Lower lobe of right lung (tissue), 2 donors: ENCODE results near the gene ARHGEF11. TPM values are rescaled to one million over a fixed set of nuclear protein-coding genes. Genes with fewer than 3 reads are reported as not detected.

Source experiments
- ATAC-seq, 2 donors: fragments of 200-7000 bp; cut with Tn5 transposase; one replicate each; pipeline ENCODE4 v1.9.1; 2020 to 2022; ENCODE audit warnings: mild to moderate bottlenecking in 2 of 2, moderate library complexity in 2 of 2
- DNase-seq: peaks from one replicate; pipeline ENCODE4 v3.0.0-alpha.2; 2020
- H3K27ac ChIP-seq: fragments of 200-600 bp; one replicate; pipeline ENCODE4 v1.8.0; 2022
- H3K27me3 ChIP-seq: fragments of 200-600 bp; one replicate; pipeline ENCODE4 v1.8.0; 2022; ENCODE audit warnings: low read depth
- H3K36me3 ChIP-seq: fragments of 200-600 bp; one replicate; pipeline ENCODE4 v1.8.0; 2022; ENCODE audit warnings: mild to moderate bottlenecking
- H3K4me1 ChIP-seq: fragments of 200-600 bp; one replicate; pipeline ENCODE4 v1.8.0; 2022
- H3K4me3 ChIP-seq: fragments of 200-600 bp; one replicate; pipeline ENCODE4 v1.8.0; 2022; ENCODE audit warnings: mild to moderate bottlenecking
- H3K9me3 ChIP-seq: fragments of 200-600 bp; one replicate; pipeline ENCODE4 v1.8.0; 2022
- intact Hi-C: fragments of 100-400 bp; cut with DNase I; formaldehyde crosslinking; loops from one replicate; pipeline ENCODE4 v1.11.0; 2022
- total RNA-seq: library from RNA; stranded (reverse); fragmentation: NEBNext Ultra II Directional; extraction: Animal tissue kit (Norgen Biotek cat#: 25700); gene quantifications from one replicate; pipeline ENCODE4 v1.2.1, GENCODE V29; 2021
- TF ChIP-seq, protein P1 (sequence below): fragments of 200-600 bp; IDR thresholded peaks from one replicate; pipeline ENCODE4 v1.8.0; 2022; ENCODE audit warnings: antibody characterized with exemption, mild to moderate bottlenecking
- donor health status: DM: no; HTN: yes; CAD: no; lungs with severe emphysema.

Gene ARHGEF11
- total RNA-seq, 1 donor from 2014 or later, result 54.5 TPM

DNA sequence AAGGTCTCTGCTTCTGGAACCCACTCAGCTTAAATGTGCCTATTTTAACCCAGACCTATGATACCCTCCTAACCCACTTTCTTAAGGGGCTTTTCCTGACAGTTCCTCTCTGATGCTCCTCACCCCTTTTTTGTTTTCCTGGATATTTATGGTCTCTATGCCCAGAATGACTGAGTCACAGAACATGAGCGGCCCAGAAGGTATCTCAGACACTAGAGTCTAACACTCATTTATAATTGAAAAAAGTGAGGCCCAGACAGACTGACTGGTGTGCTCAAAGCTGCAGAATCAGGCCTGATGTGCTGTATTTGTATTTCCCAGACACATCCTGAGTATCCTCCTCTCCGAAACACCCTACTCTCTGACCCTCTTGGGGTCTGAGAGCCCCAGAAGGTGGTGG lies 81.1 kb downstream of the ARHGEF11 start:
- DNase-seq (no peak), ATAC-seq (no peak)
- Histone ChIP-seq H3K27me3 (no peaks in the 10 kb centered on the region), H3K9me3 (no peaks in the 10 kb centered on the region), H3K4me3 (no peak overlapping the region), H3K36me3 (peaks cover 86% of the 10 kb centered on the region), H3K27ac (no peak overlapping the region), H3K4me1 (peaks cover 6% of the 10 kb centered on the region)
- TF ChIP-seq, protein P1, sequence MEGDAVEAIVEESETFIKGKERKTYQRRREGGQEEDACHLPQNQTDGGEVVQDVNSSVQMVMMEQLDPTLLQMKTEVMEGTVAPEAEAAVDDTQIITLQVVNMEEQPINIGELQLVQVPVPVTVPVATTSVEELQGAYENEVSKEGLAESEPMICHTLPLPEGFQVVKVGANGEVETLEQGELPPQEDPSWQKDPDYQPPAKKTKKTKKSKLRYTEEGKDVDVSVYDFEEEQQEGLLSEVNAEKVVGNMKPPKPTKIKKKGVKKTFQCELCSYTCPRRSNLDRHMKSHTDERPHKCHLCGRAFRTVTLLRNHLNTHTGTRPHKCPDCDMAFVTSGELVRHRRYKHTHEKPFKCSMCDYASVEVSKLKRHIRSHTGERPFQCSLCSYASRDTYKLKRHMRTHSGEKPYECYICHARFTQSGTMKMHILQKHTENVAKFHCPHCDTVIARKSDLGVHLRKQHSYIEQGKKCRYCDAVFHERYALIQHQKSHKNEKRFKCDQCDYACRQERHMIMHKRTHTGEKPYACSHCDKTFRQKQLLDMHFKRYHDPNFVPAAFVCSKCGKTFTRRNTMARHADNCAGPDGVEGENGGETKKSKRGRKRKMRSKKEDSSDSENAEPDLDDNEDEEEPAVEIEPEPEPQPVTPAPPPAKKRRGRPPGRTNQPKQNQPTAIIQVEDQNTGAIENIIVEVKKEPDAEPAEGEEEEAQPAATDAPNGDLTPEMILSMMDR, result no peak
- intact Hi-C loops, result no loop called here

DNA sequence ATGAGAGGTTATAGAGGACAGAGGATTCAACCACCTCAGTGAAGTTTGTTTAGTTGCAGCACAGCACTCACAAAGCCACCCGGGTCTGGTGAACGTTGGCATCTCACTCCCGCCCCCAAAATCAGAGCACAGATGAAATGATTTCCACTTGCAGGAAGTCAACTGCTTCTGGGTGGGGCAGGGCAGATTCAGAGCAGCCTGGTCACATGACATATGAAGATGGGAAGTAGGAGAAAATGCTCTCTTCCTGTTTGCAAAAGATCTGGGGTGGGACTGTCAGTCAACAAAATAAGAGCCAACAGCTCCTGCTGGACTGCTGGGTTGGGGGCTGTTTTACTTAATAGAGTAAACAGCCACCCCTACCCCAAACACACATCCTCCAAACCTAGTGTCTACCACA lies 81.9 kb downstream of the ARHGEF11 start:
- peaks cover 6% of the 10 kb centered on the region for H3K4me1 ChIP-seq
- peak overlapping the region; percentile 32 for H3K4me3 ChIP-seq
- DNase-seq (peak; percentile 65), ATAC-seq (peak; percentile 67 to 81)
- peak overlapping the region; percentile 54 for H3K27ac ChIP-seq
- no peaks in the 10 kb centered on the region for H3K27me3 ChIP-seq
- TF ChIP-seq, protein P1, result no peak
- H3K36me3 ChIP-seq, result peaks cover 86% of the 10 kb centered on the region
- no peaks in the 10 kb centered on the region for H3K9me3 ChIP-seq
- intact Hi-C loops, result no loop called here

DNA sequence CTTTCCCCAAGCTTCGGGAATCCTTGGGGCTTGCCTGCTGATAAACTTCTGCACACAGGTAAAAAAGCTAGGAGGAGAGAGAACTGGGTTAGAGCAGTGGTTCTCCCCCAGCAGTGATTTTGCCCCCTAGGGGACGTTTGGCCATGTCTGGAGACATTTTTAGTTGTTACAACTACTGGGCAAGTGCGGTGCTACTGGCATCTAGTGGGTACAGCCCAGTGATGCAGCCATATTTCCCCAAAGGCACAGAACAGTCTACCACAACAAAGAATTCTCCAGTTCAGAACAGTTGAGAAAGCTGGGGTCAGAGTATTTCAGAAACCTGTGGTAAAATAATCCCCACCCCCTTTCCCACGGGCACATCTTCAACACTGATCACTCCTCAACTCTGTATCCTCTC lies 83.8 kb downstream of the ARHGEF11 start:
- intact Hi-C loops, result no loop called here
- no peak overlapping the region for H3K27ac ChIP-seq
- H3K9me3 ChIP-seq, result no peaks in the 10 kb centered on the region
- ATAC-seq, result no peak
- TF ChIP-seq, protein P1, result no peak
- no peak overlapping the region for H3K4me3 ChIP-seq
- H3K36me3 ChIP-seq, result peaks cover 86% of the 10 kb centered on the region
- H3K4me1 ChIP-seq, result peaks cover 6% of the 10 kb centered on the region
- no peaks in the 10 kb centered on the region for H3K27me3 ChIP-seq
- DNase-seq, result no peak

DNA sequence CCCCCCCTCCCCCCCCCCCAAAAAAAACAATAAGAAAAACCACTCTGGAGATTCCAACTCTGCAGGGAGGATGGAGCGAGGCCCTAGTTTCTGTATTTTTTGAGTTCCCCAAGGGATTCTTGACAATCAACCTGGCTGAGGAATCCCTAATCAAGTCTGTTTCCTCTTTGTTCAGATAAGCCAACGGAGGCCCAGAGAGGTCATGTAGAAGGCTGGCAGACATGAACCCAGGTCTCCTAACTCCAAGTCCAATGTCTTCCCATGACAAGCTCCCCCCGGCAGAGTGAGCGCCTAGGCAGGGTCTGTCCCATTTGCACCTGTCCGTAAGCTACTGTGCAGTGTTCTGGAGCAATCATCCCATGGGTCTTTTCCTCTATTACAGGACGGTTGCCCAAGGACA lies 85.6 kb downstream of the ARHGEF11 start:
- H3K4me3 ChIP-seq, result no peak overlapping the region
- H3K27ac ChIP-seq, result no peak overlapping the region
- no peak for ATAC-seq
- H3K9me3 ChIP-seq, result no peaks in the 10 kb centered on the region
- no peaks in the 10 kb centered on the region for H3K27me3 ChIP-seq
- H3K36me3 ChIP-seq, result peaks cover 89% of the 10 kb centered on the region
- DNase-seq, result no peak
- H3K4me1 ChIP-seq, result peaks cover 6% of the 10 kb centered on the region
- intact Hi-C loops, result no loop called here
- TF ChIP-seq, protein P1, result no peak

DNA sequence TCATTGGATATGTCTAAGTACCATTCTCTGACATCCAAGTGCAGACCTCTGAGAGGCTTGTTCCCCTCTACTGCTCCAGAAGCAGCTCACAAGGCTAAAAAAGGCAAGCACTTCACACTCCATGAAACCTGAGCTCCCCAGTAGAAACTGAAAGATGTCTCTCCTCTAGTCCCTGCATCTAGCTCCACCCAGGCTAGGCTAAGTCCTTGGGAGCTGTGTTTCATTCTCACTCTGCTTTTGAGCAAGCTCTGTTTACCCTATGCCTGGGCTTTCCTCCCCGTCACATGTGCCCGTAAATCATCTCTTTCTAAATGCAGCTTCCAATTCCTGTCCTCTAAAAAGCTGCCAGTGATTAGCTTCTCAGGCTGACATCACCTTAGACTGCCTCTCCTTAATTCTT lies 86.1 kb downstream of the ARHGEF11 start:
- Histone ChIP-seq H3K27me3 (no peaks in the 10 kb centered on the region), H3K4me1 (peaks cover 6% of the 10 kb centered on the region), H3K4me3 (no peak overlapping the region), H3K9me3 (no peaks in the 10 kb centered on the region), H3K27ac (no peak overlapping the region), H3K36me3 (peaks cover 94% of the 10 kb centered on the region)
- no peak for ATAC-seq
- intact Hi-C loops, result no loop called here
- TF ChIP-seq, protein P1, result no peak
- no peak for DNase-seq

DNA sequence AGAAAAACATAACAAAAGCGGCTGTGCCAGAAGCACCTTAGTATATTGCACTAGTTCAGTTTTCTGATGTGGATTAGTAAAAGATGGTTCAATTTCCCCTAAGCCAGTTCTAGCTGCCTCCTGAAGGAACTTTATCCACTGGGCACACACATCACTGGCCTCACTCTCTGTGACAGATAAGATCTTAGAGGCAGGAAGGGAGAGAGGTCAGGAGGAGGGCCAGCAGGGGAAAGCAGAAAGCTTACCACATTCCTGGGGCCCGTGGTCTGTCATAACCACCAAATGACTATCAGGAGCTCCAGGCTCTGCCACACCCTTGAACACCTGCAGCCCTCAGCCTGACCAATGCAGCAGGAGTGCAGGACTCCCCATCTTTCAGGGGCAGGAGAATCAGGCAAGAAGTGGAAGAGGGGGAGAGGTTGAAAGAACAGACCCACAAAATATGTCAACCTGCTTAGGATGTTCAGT lies 87.3 kb downstream of the ARHGEF11 start:
- Histone ChIP-seq H3K4me1 (no peaks in the 10 kb centered on the region), H3K4me3 (no peak overlapping the region), H3K36me3 (peaks cover 95% of the 10 kb centered on the region), H3K27ac (no peak overlapping the region), H3K27me3 (no peaks in the 10 kb centered on the region), H3K9me3 (no peaks in the 10 kb centered on the region)
- ATAC-seq, result no peak
- DNase-seq, result no peak
- intact Hi-C loops, result no loop called here
- TF ChIP-seq, protein P1, result no peak
